ENCODE results near the gene HTN1.
"Not testable (repeated sequence)": the region's sequence is repeated elsewhere in the genome, so short reads cannot be mapped to it uniquely, and the experiment has no call there.

Gene HTN1

GRCh38 chr4:70050138-70050537 is at the start of gene HTN1:
TSS of gene HTN1 (plus strand) at chr4:70050438. CDS start at chr4:70053077, 2,639 bp downstream.
- not testable (repeated sequence) for DNase-seq (ENCODE audit: low spot score)

GRCh38 chr4:70000711-70001110 is 49.5 kb upstream of the HTN1 start:
- DNase-seq (ENCODE audit: low spot score), result no peak

DNA sequence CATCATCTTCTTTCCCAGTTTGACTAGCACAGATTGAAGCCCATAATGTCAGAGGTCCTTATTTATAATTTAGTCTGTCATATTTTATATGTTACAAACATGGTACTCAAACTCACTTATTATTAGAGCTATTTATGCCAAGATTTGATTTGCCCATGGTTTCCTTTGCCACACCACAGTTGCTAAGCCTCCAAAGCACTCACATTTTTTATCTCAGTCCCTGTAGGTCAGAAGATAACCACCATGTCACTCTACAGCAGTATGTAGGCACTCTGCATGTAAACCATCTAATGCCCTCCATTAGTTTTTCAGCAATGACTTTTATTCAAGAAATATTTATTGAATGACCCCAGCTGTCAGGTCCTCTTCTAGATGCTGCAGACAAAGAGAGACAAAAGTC is 47.7 kb upstream of the HTN1 start:
- DNase-seq (ENCODE audit: low spot score), result no peak

DNA sequence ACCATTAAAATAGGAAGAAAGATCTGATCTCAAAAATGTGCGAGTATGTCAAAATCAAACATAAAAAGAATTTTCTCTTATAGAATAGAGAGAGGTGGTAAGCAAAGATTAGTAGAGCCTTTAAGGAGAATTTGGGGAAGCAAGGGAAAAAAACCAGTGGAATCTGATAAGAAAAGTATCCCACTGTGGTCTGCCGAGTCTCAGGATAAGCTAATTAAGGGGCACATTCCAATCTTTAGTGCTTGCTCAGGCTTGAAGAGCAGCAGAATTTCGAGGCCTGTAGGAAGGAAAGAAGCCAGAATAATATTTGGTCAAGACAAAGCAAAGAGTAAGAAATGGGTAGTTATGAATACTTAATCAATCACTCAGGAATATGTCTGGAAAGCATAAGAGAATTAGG is 41.5 kb upstream of the HTN1 start:
- no peak for DNase-seq (ENCODE audit: low spot score)

DNA sequence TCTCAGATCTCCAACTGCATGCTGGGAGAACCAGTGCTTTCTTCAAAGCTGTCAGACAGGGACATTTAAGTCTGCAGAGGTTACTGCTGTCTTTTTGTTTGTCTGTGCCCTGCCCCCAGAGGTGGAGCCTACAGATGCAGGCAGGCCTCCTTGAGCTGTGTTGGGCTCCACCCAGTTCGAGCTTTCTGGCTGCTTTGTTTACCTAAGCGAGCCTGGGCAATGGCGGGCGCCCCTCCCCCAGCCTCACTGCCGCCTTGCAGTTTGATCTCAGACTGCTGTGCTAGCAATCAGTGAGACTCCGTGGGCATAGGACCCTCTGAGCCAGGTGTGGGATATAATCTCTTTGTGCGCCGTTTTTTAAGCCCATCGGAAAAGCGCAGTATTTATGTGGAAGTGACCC is 31.2 kb upstream of the HTN1 start:
- DNase-seq (ENCODE audit: low spot score), result not testable (repeated sequence)

- DNase-seq (ENCODE audit: low spot score), result no peak
Measured at GRCh38 chr4:70023218-70023617, 27.0 kb upstream of the HTN1 start.

GRCh38 chr4:70027011-70027410 is 23.2 kb upstream of the HTN1 start:
- DNase-seq (ENCODE audit: low spot score), result no peak

DNA sequence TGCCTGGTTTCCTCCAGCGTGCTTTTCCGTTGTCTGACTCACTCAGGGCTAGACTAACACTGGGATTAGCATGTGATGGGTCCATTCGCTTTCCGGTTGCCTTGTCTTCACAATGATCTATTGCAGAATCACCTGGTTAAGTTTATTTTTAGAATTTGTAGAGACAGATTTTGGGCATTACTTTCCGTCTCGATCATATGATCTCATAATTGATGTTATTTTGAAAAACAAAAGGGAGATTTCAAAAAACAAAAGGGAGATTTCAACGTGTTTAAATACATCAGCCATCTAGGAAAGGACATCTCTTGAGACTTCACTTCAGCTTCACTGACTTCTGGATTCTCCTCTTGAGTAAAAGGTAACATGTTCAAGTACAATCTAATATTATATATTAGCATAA is 22.1 kb upstream of the HTN1 start, which contains the start of gene HTN3:
Gene HTN3 (plus strand): TSS at position 301 of the 400 bp plus-strand sequence. CDS start 2,282 bp downstream, outside the sequence.
- DNase-seq (ENCODE audit: low spot score), result not testable (repeated sequence)

DNA sequence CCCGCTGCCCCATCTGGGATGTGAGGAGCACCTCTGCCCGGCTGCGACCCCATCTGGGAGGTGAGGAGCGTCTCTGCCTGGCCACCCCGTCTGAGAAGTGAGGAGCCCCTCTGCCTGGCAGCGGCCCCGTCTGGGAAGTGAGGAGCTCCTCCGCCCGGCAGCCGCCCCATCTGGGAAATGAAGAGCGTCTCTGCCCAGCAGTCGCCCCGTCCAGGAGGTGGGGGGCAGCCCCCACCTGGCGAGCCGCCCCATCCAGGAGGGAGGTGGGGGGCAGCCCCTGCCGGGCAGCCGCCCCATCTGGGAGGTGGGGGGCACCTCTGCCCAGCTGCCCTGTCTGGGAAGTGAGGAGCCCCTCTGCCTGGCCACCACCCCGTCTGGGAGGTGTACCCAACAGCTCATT is 12.7 kb upstream of the HTN1 start:
- not testable (repeated sequence) for DNase-seq (ENCODE audit: low spot score)

GRCh38 chr4:70039928-70040327 is 10.3 kb upstream of the HTN1 start:
- DNase-seq (ENCODE audit: low spot score), result not testable (repeated sequence)

DNA sequence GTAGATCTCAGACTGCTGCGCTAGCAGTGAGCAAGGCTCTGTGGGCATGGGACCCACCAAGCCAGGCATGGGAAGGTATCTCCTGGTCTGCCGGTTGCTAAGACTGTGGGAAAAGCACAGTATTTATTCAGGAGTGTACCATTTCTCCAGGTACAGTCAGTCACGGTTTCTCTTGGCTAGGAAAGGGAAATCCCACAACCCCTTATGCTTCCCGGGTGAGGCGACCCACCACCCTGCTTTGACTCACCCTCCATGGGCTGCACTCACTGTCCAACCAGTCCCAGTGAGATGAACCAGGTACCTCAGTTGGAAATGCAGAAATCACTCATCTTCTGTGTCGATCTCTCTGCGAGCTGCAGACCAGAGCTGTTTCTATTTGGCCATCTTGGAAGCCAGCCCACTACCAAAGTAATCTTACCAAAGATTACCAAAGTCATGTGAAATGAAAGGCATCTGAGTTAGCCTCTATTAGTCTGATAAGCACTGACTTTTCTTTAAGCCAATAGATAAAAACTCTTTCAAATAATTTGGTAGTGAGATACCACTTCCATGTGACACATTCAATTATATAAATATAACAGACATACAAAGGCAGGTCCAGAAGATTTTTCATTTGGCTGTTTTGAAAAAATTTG is 8.5 kb upstream of the HTN1 start:
- no peak for DNase-seq (ENCODE audit: low spot score)

DNA sequence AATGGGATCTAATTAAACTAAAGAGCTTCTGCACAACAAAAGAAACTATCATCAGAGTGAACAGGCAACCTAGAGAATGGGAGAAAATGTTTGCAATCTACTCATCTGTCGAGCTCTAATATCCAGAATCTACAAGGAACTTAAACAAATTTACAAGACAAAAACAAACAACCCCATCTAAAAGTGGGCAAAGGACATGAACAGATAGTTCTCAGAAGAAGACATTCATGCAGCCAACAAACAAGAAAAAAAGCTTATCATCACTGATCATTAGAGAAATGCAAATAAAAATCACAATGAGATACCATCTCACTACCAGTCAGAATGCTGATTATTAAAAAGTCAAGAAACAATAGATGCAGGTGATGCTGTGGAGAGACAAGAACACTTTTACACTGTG is 6.3 kb downstream of the HTN1 start:
- DNase-seq (ENCODE audit: low spot score), result not testable (repeated sequence)

- DNase-seq (ENCODE audit: low spot score), result no peak
Measured at GRCh38 chr4:70057651-70058050, 7.4 kb downstream of the HTN1 start.

GRCh38 chr4:70059149-70059548 is 8.9 kb downstream of the HTN1 start:
- no peak for DNase-seq (ENCODE audit: low spot score)

DNA sequence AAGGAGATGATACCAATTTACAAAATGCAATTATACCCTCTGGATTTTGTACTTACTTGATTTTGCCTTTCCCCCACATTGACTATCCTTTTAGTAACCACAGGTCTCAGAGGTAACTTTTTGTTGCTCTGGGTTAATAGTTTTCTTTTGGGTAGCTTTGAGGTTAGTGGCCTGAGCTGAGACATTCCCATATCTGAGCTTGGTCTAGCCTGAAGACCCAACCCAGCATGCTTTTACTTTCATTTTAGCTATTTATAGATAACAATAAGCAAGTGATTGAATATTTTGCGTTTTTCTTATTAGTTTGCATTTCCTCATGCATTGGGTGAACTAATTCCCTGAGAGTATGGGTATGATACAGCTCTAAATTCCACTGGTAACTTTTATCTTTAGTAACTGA is 11.8 kb downstream of the HTN1 start:
- DNase-seq (ENCODE audit: low spot score), result no peak

DNA sequence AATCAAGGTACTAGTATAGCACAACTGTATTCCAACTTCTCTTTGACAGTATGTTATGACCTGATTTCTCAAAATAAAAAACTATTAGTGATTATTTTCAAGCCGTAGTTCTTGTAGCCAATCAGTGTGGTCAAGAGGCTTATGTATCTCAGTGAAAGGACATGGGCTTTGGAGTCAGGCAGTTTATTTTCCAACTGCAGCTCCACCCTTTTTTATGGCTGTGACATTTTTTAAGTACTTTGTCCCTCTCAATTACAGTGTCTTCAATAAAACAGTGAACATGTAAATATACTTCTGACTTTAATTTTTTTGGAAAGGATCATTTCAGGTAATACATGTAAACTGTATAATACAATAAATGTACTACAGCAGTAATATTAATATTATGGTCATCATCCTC is 30.0 kb downstream of the HTN1 start:
- no peak for DNase-seq (ENCODE audit: low spot score)

GRCh38 chr4:70099206-70099605 is 49.0 kb downstream of the HTN1 start:
- no peak for DNase-seq (ENCODE audit: low spot score)
